OCI-LY7 (cell line): Measurements from ENCODE around the gene C20orf173.

Experiments used
- CTCF ChIP-seq: fragments of 200-600 bp; sonication (generic); conservative IDR thresholded peaks from 2 replicates; pipeline ENCODE4 v1.5.1; 2014; ENCODE audit warnings: mild to moderate bottlenecking, antibody characterized with exemption, low read length, moderate library complexity, mixed read lengths
- EZH2phosphoT487 ChIP-seq: fragments of 200-600 bp; sonication (generic); IDR thresholded peaks from 2 replicates; pipeline ENCODE4 v1.6.1; 2018; ENCODE audit warnings: low read depth, borderline replicate concordance, mild to moderate bottlenecking, mixed run types, antibody characterized with exemption, low read length, moderate library complexity, mixed read lengths

DNA sequence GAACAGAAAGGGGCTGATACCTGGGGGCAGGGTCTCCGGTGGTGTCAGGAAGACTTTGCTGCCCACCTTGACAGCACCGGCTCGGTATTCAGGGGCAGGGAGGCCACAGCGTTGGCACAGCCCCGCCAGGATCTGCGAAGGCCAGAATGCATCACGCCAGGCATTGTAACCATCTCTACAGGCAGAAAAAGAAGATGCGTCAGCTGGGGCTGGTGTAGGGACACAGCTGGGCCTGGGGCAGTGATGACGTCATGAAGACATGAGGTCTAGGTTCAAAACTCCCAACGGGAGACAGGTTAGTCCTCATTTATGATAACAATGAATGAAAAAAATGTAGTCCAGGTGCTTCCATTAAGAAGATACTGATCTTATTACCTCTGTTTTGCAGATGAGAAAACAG, 34.4 kb upstream of the C20orf173 start:
- no peak for TF ChIP-seq CTCF
- TF ChIP-seq EZH2phosphoT487 = no peak
